NCI-H82 (cell line): Measurements from ENCODE around the gene TRAPPC12.
"Not testable (repeated sequence)": the region's sequence is repeated elsewhere in the genome, so short reads cannot be mapped to it uniquely, and the experiment has no call there.

ENCODE experiments used
- DNase-seq: peaks from one replicate; lab custom pipeline; 2025; lab: John Stamatoyannopoulos, UW

TRAPPC12 gene

DNA sequence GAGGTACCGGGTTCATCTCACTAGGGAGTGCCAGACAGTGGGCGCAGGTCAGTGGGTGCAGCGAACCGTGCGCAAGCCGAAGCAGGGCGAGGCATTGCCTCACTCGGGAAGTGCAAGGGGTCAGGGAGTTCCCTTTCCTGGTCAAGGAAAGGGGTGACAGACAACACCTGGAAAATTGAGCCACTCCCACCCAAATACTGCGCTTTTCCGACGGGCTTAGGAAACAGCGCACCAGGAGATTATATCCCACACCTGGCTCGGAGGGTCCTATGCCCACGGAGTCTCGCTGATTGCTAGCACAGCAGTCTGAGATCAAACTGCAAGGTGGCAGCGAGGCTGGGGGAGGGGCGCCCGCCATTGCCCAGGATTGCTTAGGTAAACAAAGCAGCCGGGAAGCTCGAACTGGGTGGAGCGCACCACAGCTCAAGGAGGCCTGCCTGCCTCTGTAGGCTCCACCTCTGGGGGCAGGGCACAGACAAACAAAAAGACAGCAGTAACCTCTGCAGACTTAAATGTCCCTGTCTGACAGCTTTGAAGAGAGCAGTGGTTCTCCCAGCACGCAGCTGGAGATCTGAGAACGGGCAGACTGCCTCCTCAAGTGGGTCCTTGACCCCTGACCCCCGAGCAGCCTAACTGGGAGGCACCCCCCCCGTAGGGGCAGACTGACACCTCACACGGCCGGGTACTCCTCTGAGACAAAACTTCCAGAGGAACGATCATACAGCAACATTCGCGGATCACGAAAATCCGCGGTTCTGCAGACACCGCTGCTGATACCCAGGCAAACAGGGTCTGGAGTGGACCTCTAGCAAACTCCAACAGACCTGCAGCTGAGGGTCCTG lies 9.9 kb upstream of the TRAPPC12 start:
- DNase-seq, result not testable (repeated sequence)

- DNase-seq, result no peak
Observed at GRCh38 chr2:3376821-3377220, 2.7 kb upstream of the TRAPPC12 start.

DNA sequence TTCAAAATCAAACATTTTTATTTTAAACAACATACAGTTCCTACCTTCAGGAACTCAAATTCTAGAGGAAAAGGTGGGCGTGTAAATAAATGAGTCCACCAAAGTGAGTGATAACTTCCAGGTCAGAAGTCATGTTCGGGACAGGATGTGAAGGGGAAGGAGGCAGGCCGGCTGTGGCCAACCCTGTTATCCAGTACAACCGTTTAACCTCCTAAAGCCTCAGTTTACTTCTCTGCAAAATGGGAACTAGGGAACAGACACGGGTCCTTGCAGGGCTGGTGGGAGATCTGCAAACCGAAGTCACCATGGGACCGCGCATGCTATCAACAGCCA lies 2.2 kb upstream of the TRAPPC12 start:
- DNase-seq, result peak; percentile 66

DNA sequence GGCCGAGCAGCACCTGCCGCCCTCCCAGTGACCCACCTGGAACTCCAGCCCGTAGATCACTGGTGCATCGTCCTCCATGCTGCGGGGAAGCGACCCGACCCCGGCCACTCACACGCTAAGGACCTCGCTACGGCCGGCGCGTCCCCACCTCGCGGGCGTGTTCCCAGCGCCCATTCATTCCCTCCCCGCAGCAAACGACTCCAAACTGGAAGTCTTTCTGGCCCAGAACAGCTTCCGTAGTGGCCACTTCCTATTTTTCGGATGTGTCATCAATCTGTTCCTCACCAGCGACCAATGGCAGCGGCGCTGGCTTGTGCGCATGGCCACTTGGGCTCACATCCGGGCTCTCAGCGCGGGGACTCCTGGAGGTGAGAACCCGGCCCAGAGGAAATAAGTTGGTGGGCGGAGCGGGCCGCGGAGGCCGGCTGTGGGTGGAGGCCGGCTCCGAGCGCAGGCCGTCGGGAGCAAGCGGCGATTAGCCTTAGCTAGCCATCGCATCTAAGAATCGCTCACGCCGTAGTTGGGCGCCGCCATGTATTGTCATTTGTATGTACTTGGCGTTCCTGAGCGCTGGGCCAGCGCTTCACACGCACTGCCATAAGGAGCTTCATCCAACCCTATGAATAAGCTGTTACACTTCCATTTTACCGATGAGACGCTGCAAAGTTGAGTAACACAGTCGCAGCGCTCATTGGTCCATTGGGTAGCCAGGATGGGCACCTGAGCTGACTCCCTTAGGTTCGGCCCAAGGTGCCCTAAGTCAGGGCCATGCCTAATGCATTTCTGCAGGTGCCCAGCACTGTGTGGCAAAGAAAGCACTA lies 1.7 kb upstream of the TRAPPC12 start, which contains the start of gene EIPR1:
EIPR1 (minus strand) TSS at position 207 of the 821 bp plus-strand sequence; CDS start at position 78, 129 bp downstream.
- peak; percentile 99 for DNase-seq

- no peak for DNase-seq
Observed at GRCh38 chr2:3379339-3379646, 201 bp upstream of the TRAPPC12 start.

GRCh38 chr2:3386448-3386958 lies 7.0 kb downstream of the TRAPPC12 start:
- DNase-seq, result no peak

- DNase-seq, result no peak
Observed at GRCh38 chr2:3387011-3387410, 7.5 kb downstream of the TRAPPC12 start.

GRCh38 chr2:3387644-3388411 lies 8.3 kb downstream of the TRAPPC12 start:
- DNase-seq, result no peak

DNA sequence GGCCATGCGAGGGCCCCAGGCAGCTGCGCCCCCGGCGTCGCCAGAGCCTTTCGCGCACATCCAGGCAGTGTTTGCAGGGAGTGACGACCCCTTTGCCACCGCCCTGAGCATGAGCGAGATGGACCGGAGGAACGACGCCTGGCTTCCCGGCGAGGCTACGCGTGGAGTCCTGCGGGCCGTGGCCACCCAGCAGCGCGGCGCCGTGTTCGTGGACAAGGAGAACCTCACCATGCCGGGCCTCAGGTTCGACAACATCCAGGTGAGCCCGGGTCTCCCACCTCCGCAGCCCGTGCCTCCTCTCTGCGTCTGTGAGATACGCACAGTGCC lies 8.9 kb downstream of the TRAPPC12 start:
- DNase-seq, result no peak

GRCh38 chr2:3389193-3389592 lies 9.7 kb downstream of the TRAPPC12 start:
- DNase-seq, result no peak

- DNase-seq, result no peak
Observed at GRCh38 chr2:3390041-3390440, 10.5 kb downstream of the TRAPPC12 start.

- DNase-seq, result no peak
Observed at GRCh38 chr2:3392216-3392615, 12.7 kb downstream of the TRAPPC12 start.

GRCh38 chr2:3396920-3397559 lies 17.5 kb downstream of the TRAPPC12 start:
- DNase-seq, result no peak

DNA sequence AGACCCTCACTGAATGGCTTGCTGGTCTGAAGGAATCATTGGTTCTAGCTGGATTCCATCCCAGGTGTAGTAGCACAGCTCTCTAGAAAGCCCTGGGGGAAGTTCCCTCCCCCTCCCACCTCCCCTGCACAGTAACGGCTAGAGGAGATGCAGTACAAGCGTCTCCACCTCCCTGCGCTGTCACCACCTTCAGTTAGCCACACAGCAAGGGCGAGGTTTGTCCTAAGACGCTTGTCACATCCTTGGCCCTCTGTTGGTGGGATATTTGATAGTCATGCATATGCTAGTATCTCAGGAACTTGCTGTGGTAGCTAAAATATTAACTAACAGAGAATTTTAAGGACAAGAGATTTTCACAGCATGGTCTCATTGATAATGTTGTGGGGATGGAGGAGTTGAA lies 19.4 kb downstream of the TRAPPC12 start:
- no peak for DNase-seq

DNA sequence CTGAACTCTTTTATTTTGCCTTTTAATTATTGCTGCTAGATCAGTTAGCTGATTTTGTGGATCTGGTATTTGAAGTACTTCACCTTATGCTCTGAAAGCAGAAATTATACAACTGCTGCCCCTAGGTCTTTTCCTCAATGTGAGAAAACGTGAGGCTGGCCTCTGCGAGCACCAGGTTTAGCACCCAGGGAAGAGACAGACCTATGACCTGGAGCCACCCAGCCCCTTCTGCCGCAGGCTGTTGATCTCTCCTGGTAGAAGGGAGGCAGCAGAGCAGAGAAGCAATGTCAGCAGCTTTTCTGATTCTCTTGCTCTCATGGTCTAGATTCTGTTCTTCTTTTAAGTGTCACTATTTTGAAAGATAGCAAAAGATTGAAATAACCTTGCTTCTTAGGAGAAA lies 19.9 kb downstream of the TRAPPC12 start:
- no peak for DNase-seq

DNA sequence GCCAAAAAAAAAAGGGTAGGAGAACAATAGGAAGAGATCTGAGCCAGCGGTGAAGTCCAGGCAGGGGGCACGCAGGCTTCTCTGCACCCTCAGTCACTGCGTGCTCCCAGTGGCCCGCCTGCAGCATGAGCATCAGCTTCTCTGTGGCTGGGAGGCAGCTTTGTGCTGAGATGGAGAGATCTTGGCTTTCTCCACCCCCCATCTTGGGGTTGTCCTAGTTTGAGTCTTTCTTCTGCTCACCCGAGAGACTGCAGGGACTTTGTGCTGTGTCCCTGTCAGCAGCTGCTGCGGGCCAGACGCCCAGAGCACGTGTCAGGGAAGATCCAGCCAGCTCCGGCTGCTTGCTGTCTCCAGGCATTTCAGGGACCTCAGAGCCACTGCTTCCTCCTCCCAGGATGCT lies 20.3 kb downstream of the TRAPPC12 start:
- no peak for DNase-seq

- no peak for DNase-seq
Observed at GRCh38 chr2:3403587-3404334, 24.3 kb downstream of the TRAPPC12 start.

DNA sequence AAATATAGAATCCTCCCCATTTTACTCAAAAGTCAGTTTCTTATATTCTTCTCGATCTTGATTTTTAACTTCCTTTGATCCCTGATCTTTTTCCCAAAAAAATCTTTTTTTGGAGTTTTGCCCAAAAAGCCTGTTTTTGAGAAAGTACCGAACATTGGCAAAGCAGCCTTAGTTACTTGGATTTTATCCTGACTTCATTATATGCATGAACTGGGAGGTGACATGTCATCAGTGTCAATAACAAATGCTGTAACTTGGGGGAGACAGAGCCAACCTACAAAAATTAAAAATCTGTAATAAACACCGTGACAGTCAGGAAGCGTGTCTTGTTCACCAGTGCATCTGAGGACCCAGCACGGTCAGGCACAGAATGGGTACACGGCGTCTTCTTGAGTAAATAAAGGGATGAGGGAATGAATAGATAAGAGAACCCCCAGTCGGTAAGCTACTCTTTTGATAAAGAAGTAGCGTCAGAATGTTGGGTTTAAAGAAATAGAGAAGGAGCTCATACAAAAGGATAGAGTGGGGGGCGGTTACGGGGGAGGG lies 24.9 kb downstream of the TRAPPC12 start:
- no peak for DNase-seq

- no peak for DNase-seq
Observed at GRCh38 chr2:3405307-3405706, 25.8 kb downstream of the TRAPPC12 start.

DNA sequence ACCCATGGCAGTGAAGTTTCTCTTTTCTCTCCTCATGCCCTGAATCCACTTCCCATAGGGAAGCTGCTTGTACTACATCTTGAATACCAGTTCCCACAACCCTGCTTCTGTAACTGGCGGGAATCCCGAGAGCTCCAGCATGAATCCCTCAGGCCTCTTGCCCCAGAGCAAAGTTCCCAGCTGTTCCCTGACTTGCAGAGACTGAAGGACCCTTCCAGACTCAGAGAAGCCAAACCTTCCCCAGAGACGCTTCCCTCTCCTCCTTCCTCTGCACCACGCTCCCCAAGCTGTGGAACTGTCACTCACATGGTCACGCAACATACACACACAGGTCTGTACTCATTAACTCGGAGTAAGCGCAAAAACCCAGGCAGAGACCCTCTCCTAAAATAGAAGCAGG lies 26.4 kb downstream of the TRAPPC12 start:
- DNase-seq, result no peak

GRCh38 chr2:3406501-3406900 lies 27.0 kb downstream of the TRAPPC12 start:
- no peak for DNase-seq
